Fibroblast of the aortic adventitia (primary cell): Measurements from ENCODE around the gene CD1D. TPM values are rescaled to one million over a fixed set of nuclear protein-coding genes. Genes with fewer than 3 reads are reported as not detected.

Experiments
- total RNA-seq: library from RNA; depleted of rRNA; stranded (reverse); fragments of >200 nt; gene quantifications from 2 replicates; pipeline ENCODE4 v1.2.3, GENCODE V29; 2012; ENCODE audit warnings: low replicate concordance

The CD1D gene
- total RNA-seq, 1 donor, result 0.09 TPM

Other genes starting within 250 kb of the CD1D start
- gene KIRREL1, start 187.2 kb upstream of the CD1D start, total RNA-seq, result 96.8 and 96.9 TPM in 2 replicates
- not detected in 2 replicates for gene CD1A, start 73.5 kb downstream of the CD1D start, total RNA-seq
- gene CD1C, start 109.0 kb downstream of the CD1D start, total RNA-seq, result not detected in 2 replicates
- gene CD1B, start 150.6 kb downstream of the CD1D start, total RNA-seq, result not detected in 2 replicates
- gene CD1E, start 173.0 kb downstream of the CD1D start, total RNA-seq, result not detected in 2 replicates
- gene OR10T2, start 218.6 kb downstream of the CD1D start, total RNA-seq, result not detected in 2 replicates
- not detected in 2 replicates for gene OR10K2, start 245.3 kb downstream of the CD1D start, total RNA-seq